Choroid plexus epithelial cell (primary cell): Measurements from ENCODE around the gene ADCY10.

Experiments used
- DNase-seq: peaks from one replicate; pipeline ENCODE4 v3.0.0-alpha.2; 2010; ENCODE audit warnings: low read depth
- H3K4me3 ChIP-seq: 2 replicates; pipeline ENCODE4 v1.5.1; 2011; ENCODE audit warnings: low read depth, mild to moderate bottlenecking, control low read depth, low read length, moderate library complexity
- CTCF ChIP-seq: conservative IDR thresholded peaks from 2 replicates; pipeline ENCODE4 v1.5.1; 2011; ENCODE audit warnings: low read depth, mild to moderate bottlenecking, control low read depth, inconsistent platforms, low read length, moderate library complexity

The ADCY10 gene

GRCh38 chr1:167913895-167914496 is at the start of gene ADCY10:
Gene ADCY10 (minus strand): TSS chr1:167914134. CDS start chr1:167905140, 8,994 bp downstream.
- no peak for TF ChIP-seq CTCF

GRCh38 chr1:167957710-167958109 is 43.8 kb upstream of the ADCY10 start:
- TF ChIP-seq CTCF: no peak
- no peak overlapping the region for H3K4me3 ChIP-seq
- no peak for DNase-seq

More at GRCh38 chr1:167913895-167914496, at the start of gene ADCY10:
- DNase-seq: no peak
- no peak within 1 kb of the TSS for H3K4me3 ChIP-seq

- H3K4me3 ChIP-seq: no peak overlapping the region
- no peak for TF ChIP-seq CTCF
- no peak for DNase-seq
Measured at GRCh38 chr1:167955915-167956314, 42.0 kb upstream of the ADCY10 start.

GRCh38 chr1:167950569-167950968 is 36.6 kb upstream of the ADCY10 start:
- TF ChIP-seq CTCF: no peak
- DNase-seq: no peak
- no peak overlapping the region for H3K4me3 ChIP-seq

- no peak overlapping the region for H3K4me3 ChIP-seq
- no peak for TF ChIP-seq CTCF
- DNase-seq: no peak
Measured at GRCh38 chr1:167949785-167950184, 35.9 kb upstream of the ADCY10 start.

- H3K4me3 ChIP-seq: no peak overlapping the region
- no peak for TF ChIP-seq CTCF
- DNase-seq: no peak
Measured at GRCh38 chr1:167947733-167948132, 33.8 kb upstream of the ADCY10 start.

- no peak for TF ChIP-seq CTCF
- H3K4me3 ChIP-seq: no peak overlapping the region
- no peak for DNase-seq
Measured at GRCh38 chr1:167943541-167943940, 29.6 kb upstream of the ADCY10 start.
